Ammon's horn (tissue), 1 donor: ENCODE data around the gene LY9.
"Not testable (repeated sequence)": the region's sequence is repeated elsewhere in the genome, so short reads cannot be mapped to it uniquely, and the experiment has no call there.

ENCODE experiments used
- DNase-seq: peaks from one replicate; pipeline ENCODE4 v3.0.0-alpha.2; 2016; ENCODE audit warnings: low spot score

LY9 gene

DNA sequence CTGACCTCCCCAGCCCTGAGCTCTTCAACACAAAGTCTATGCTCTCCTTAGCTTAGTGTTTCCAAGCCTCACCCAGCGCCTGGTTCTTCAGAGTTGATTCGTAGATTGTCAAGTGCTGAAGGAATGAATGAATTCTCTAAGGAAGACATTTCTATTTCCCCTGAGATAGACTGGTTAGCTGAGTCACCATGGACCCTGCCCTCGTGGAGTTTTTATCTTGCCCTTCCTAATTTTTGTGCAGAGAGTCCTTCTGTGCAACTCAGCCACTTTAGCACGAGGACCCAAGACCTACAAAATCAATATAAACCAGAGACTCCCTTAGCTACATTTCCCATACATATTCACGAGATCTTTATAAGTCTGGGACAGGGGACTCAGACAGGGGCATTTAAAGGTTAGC is 69.4 kb downstream of the LY9 start:
- DNase-seq = no peak

DNA sequence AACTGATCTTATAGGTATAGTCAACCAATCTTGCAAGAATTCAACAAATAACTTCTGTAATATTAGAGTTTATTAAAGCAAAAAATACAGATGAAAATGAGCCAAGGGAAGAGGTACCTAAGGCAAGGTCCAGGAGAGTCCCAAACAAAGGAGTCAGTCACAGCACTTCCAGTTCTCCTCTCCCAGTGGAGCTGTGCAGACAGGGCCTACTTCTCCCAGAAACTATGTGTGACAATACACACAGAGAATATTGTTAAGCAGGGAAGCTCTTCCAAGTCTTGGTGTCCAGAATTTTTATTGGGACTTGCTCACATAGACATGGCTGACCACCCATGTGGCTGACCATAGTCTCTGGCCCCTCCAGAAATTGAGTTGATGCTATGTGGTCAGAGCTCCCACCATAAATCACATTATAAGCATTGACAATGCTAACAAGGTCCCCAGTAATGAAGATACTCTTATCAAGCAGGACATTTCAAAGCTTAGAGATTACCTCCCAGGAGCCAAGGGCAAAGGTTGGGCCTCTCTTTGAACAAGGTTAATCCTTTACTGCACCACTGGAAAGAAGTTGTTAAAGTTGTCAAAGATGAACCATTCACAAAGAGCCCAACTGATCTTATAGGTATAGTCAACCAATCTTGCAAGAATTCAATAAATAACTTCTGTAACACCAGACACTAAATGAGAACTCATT is 70.2 kb downstream of the LY9 start:
- DNase-seq = no peak

DNA sequence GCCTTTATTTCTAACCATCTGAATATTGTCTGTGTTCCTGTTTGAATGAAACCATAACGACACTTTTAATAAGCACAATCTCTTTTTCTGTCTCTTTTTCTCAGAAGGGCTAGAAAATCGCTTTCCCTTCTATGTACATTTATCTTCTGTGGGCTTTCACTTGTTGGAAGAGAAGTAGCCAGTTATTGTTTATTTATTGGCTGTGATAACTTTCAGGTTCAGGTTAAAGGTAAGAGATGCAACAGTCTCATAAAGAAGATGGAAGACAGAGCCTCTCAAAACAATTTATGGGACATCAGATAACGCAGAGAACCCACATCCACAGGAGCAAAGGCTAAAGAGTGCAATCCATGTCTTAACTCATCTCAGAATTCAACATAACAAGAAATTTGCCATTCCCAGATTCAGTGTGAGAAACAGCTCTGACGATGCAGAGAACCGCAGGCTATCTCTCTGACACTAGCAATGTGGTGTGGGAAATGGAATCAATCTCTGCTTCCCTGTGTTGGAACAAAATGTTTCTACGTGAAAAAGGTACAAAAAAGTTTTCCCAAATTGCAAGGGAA is 70.8 kb downstream of the LY9 start:
- no peak for DNase-seq

- not testable (repeated sequence) for DNase-seq
These were observed 71.7 kb downstream of the LY9 start for GRCh38 chr1:160867651-160868050.

DNA sequence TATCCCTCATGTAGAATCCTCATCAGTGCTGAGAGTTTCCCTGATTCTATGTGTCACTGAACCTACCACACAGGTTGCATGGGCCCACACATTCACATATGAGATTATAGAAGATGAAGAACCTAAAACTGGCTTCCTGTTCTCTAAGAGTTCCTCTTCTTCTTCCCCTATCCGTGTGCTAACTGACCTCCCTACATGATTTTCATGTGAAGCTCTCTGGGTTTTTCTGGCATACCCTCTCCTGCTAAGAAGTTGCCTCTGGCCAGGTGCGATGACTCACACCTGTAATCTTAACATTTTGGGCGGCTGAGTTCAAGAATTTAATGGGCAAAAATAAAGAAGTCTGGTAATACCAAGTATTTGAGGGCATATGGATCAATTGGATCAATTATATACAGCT is 72.2 kb downstream of the LY9 start:
- DNase-seq = no peak

- no peak for DNase-seq
These were observed 79.0 kb downstream of the LY9 start for GRCh38 chr1:160874935-160875334.

GRCh38 chr1:160875591-160875990 is 79.6 kb downstream of the LY9 start:
- not testable (repeated sequence) for DNase-seq

GRCh38 chr1:160876311-160876710 is 80.3 kb downstream of the LY9 start:
- no peak for DNase-seq

DNA sequence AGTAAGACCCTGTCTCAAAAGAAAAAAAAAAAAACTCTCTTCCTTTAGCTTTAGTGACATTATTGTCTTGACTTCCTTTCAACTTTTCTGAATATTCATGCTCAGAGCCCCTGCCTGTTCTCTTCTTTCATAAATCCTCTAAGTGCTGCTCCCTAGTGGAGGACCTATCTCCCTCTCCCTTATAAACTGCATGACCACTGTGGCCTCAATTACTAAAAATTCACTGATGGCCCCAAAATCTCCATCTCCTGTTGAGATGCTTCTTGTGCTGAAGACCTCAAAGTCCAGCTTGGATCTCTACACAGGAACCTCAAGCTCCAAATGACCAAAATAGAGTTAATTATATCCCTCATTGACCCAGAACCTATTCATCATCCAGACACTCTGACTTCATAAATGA is 81.2 kb downstream of the LY9 start:
- DNase-seq = no peak
